Esophagus (tissue), 2 donors: ENCODE measurements around the gene FEZF1. TPM values are rescaled to one million over a fixed set of nuclear protein-coding genes. Genes with fewer than 3 reads are reported as not detected.

Experiments used
- H3K27ac ChIP-seq, 2 donors: one replicate each; pipeline ENCODE4 v1.5.1; 2013; ENCODE audit warnings: low read depth in 2 of 2, mild to moderate bottlenecking in 2 of 2, inconsistent platforms in 1 of 2, low read length in 1 of 2, moderate library complexity in 1 of 2
- H3K27me3 ChIP-seq, 2 donors: one replicate each; pipeline ENCODE4 v1.6.1; 2013; ENCODE audit warnings: low read length in 2 of 2, control low read depth in 1 of 2, mild to moderate bottlenecking in 1 of 2; ENCODE audit not compliant: insufficient read depth in 2 of 2, control insufficient read depth in 1 of 2
- H3K36me3 ChIP-seq, 2 donors: one replicate each; pipeline ENCODE4 v1.6.1; 2013; ENCODE audit warnings: low read length in 1 of 2; ENCODE audit not compliant: control insufficient read depth in 2 of 2, insufficient read depth in 2 of 2
- H3K4me1 ChIP-seq, 2 donors: one replicate each; pipeline ENCODE4 v1.6.1; 2013; ENCODE audit warnings: low read length in 1 of 2; ENCODE audit not compliant: control insufficient read depth in 2 of 2, insufficient read depth in 2 of 2
- H3K4me3 ChIP-seq, 2 donors: one replicate each; pipeline ENCODE4 v1.5.1; 2013; ENCODE audit warnings: low read length in 2 of 2, mild to moderate bottlenecking in 2 of 2, low read depth in 1 of 2, moderate library complexity in 1 of 2
- H3K9me3 ChIP-seq, 2 donors: one replicate each; pipeline ENCODE4 v1.6.1; 2013; ENCODE audit warnings: mild to moderate bottlenecking in 2 of 2, low read depth in 1 of 2, low read length in 1 of 2, moderate library complexity in 1 of 2; ENCODE audit not compliant: control insufficient read depth in 2 of 2, insufficient read depth in 1 of 2
- WGBS, 2 donors: extraction: QIAGEN DNeasy Blood & Tissue Kit; methylation state at CpG; one replicate each; pipeline ENCODE4 v1.1.7; 2013; 5-methylcytosine and 5-hydroxymethylcytosine counted together
- polyA plus RNA-seq, 2 donors: library from polyadenylated mRNA; stranded (reverse); fragments of 200-250 nt; gene quantifications; one replicate each; pipeline ENCODE4 v1.2.3, GENCODE V29; 2013
- donor health status: healthy with polysubstance abuse.
- donor health status: Bipolar disorder and iron deficiency.

The FEZF1 gene
- polyA plus RNA-seq, 2 donors = not detected

- 82 to 87% methylated on average over 2 of the region's 2 CpGs for WGBS, 2 donors
- Histone ChIP-seq H3K27me3 (no peaks in the 10 kb centered on the region), H3K9me3 (peaks cover 0 to 3% of the 10 kb centered on the region in 2 donors), H3K27ac (no peak overlapping the region), H3K4me3 (no peak overlapping the region), H3K4me1 (no peaks in the 10 kb centered on the region), H3K36me3 (no peaks in the 10 kb centered on the region)
These were observed 31.4 kb downstream of the FEZF1 start for GRCh38 chr7:122273117-122273516.

GRCh38 chr7:122269241-122269640 is 35.3 kb downstream of the FEZF1 start:
- H3K9me3 ChIP-seq = no peaks in the 10 kb centered on the region
- H3K27ac ChIP-seq = no peak overlapping the region
- no peaks in the 10 kb centered on the region for H3K36me3 ChIP-seq
- H3K4me3 ChIP-seq = no peak overlapping the region
- no peaks in the 10 kb centered on the region for H3K27me3 ChIP-seq
- H3K4me1 ChIP-seq = no peaks in the 10 kb centered on the region
- 59 to 78% methylated on average over 1 of the region's 1 CpG for WGBS, 2 donors

GRCh38 chr7:122268101-122268500 is 36.4 kb downstream of the FEZF1 start:
- H3K27me3 ChIP-seq = no peaks in the 10 kb centered on the region
- no peak overlapping the region for H3K27ac ChIP-seq
- no peaks in the 10 kb centered on the region for H3K36me3 ChIP-seq
- no peaks in the 10 kb centered on the region for H3K9me3 ChIP-seq
- 48 to 57% methylated on average over 3 of the region's 3 CpGs for WGBS, 2 donors
- no peaks in the 10 kb centered on the region for H3K4me1 ChIP-seq
- no peak overlapping the region for H3K4me3 ChIP-seq

- 29 to 36% methylated on average over 4 of the region's 4 CpGs for WGBS, 2 donors
- no peaks in the 10 kb centered on the region for H3K27me3 ChIP-seq
- H3K4me3 ChIP-seq = no peak overlapping the region
These were observed 42.3 kb downstream of the FEZF1 start for GRCh38 chr7:122262246-122262645.

GRCh38 chr7:122261442-122261841 is 43.1 kb downstream of the FEZF1 start:
- Histone ChIP-seq H3K36me3 (no peaks in the 10 kb centered on the region), H3K27ac (no peak overlapping the region), H3K4me1 (no peaks in the 10 kb centered on the region), H3K27me3 (no peaks in the 10 kb centered on the region), H3K4me3 (no peak overlapping the region), H3K9me3 (no peaks in the 10 kb centered on the region)
- 50 to 52% methylated on average over 4 of the region's 4 CpGs for WGBS, 2 donors

More at GRCh38 chr7:122262246-122262645, 42.3 kb downstream of the FEZF1 start:
- Histone ChIP-seq H3K4me1 (no peaks in the 10 kb centered on the region), H3K9me3 (no peaks in the 10 kb centered on the region), H3K27ac (no peak overlapping the region), H3K36me3 (no peaks in the 10 kb centered on the region)

- Histone ChIP-seq H3K27me3 (no peaks in the 10 kb centered on the region), H3K36me3 (no peaks in the 10 kb centered on the region), H3K9me3 (no peaks in the 10 kb centered on the region), H3K4me1 (no peaks in the 10 kb centered on the region), H3K4me3 (no peak overlapping the region), H3K27ac (no peak overlapping the region)
These were observed 43.5 kb downstream of the FEZF1 start for GRCh38 chr7:122261016-122261415.

- 16 to 49% methylated on average over 2 of the region's 2 CpGs for WGBS, 2 donors
- Histone ChIP-seq H3K4me3 (no peak overlapping the region), H3K9me3 (no peaks in the 10 kb centered on the region), H3K27ac (no peak overlapping the region), H3K4me1 (no peaks in the 10 kb centered on the region), H3K36me3 (no peaks in the 10 kb centered on the region), H3K27me3 (no peaks in the 10 kb centered on the region)
These were observed 44.2 kb downstream of the FEZF1 start for GRCh38 chr7:122260336-122260735.

GRCh38 chr7:122258971-122259370 is 45.6 kb downstream of the FEZF1 start:
- Histone ChIP-seq H3K27me3 (no peaks in the 10 kb centered on the region), H3K4me3 (no peak overlapping the region)
- WGBS, 2 donors = 64 to 73% methylated on average over 2 of the region's 2 CpGs

GRCh38 chr7:122257056-122257455 is 47.5 kb downstream of the FEZF1 start:
- H3K27me3 ChIP-seq = no peaks in the 10 kb centered on the region
- 62 to 66% methylated on average over 1 of the region's 1 CpG for WGBS, 2 donors
- H3K4me3 ChIP-seq = no peak overlapping the region
- H3K4me1 ChIP-seq = no peaks in the 10 kb centered on the region
- H3K36me3 ChIP-seq = no peaks in the 10 kb centered on the region
- no peaks in the 10 kb centered on the region for H3K9me3 ChIP-seq
- no peak overlapping the region for H3K27ac ChIP-seq

More at GRCh38 chr7:122258971-122259370, 45.6 kb downstream of the FEZF1 start:
- H3K9me3 ChIP-seq = no peaks in the 10 kb centered on the region
- H3K27ac ChIP-seq = no peak overlapping the region
- no peaks in the 10 kb centered on the region for H3K36me3 ChIP-seq
- no peaks in the 10 kb centered on the region for H3K4me1 ChIP-seq

- H3K36me3 ChIP-seq = no peaks in the 10 kb centered on the region
- H3K27me3 ChIP-seq = no peaks in the 10 kb centered on the region
- no peaks in the 10 kb centered on the region for H3K9me3 ChIP-seq
- WGBS, 2 donors = 70 to 75% methylated on average over 1 of the region's 1 CpG
- no peak overlapping the region for H3K4me3 ChIP-seq
- no peaks in the 10 kb centered on the region for H3K4me1 ChIP-seq
- H3K27ac ChIP-seq = no peak overlapping the region
These were observed 48.5 kb downstream of the FEZF1 start for GRCh38 chr7:122256046-122256445.
